ENCODE data around the gene TNNI3. TPM values are rescaled to one million over a fixed set of nuclear protein-coding genes. Genes with fewer than 3 reads are reported as not detected.
"Not testable (repeated sequence)": the region's sequence is repeated elsewhere in the genome, so short reads cannot be mapped to it uniquely, and the experiment has no call there.

Gene TNNI3
- 2.1 and 4.3 TPM in 2 replicates for total RNA-seq (ENCODE audit: low replicate concordance)
- long read RNA-seq: 0 reads

- no peaks in the 10 kb centered on the region for H3K36me3 Mint-ChIP-seq
- H3K4me1 Mint-ChIP-seq (ENCODE audit: unreplicated experiment): peaks cover 5% of the 10 kb centered on the region
- no peaks in the 10 kb centered on the region for H3K9me3 Mint-ChIP-seq
- peaks cover 44% of the 10 kb centered on the region for H3K27me3 Mint-ChIP-seq
- no peak for DNase-seq (ENCODE audit: extremely low spot score, unreplicated experiment)
- TF ChIP-seq, protein P1, sequence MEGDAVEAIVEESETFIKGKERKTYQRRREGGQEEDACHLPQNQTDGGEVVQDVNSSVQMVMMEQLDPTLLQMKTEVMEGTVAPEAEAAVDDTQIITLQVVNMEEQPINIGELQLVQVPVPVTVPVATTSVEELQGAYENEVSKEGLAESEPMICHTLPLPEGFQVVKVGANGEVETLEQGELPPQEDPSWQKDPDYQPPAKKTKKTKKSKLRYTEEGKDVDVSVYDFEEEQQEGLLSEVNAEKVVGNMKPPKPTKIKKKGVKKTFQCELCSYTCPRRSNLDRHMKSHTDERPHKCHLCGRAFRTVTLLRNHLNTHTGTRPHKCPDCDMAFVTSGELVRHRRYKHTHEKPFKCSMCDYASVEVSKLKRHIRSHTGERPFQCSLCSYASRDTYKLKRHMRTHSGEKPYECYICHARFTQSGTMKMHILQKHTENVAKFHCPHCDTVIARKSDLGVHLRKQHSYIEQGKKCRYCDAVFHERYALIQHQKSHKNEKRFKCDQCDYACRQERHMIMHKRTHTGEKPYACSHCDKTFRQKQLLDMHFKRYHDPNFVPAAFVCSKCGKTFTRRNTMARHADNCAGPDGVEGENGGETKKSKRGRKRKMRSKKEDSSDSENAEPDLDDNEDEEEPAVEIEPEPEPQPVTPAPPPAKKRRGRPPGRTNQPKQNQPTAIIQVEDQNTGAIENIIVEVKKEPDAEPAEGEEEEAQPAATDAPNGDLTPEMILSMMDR (conservative IDR thresholded peaks at IDR 0.05): no peak
- H3K4me3 Mint-ChIP-seq: peak within 1 kb of the TSS; percentile 82
- H3K27ac Mint-ChIP-seq: no peak within 1 kb of the TSS
These were observed at the start of gene TNNI3 for GRCh38 chr19:55157064-55157908. Gene TNNI3, minus strand, starts transcription at chr19:55157732. Its CDS starts 143 bp downstream, at chr19:55157589.

DNA sequence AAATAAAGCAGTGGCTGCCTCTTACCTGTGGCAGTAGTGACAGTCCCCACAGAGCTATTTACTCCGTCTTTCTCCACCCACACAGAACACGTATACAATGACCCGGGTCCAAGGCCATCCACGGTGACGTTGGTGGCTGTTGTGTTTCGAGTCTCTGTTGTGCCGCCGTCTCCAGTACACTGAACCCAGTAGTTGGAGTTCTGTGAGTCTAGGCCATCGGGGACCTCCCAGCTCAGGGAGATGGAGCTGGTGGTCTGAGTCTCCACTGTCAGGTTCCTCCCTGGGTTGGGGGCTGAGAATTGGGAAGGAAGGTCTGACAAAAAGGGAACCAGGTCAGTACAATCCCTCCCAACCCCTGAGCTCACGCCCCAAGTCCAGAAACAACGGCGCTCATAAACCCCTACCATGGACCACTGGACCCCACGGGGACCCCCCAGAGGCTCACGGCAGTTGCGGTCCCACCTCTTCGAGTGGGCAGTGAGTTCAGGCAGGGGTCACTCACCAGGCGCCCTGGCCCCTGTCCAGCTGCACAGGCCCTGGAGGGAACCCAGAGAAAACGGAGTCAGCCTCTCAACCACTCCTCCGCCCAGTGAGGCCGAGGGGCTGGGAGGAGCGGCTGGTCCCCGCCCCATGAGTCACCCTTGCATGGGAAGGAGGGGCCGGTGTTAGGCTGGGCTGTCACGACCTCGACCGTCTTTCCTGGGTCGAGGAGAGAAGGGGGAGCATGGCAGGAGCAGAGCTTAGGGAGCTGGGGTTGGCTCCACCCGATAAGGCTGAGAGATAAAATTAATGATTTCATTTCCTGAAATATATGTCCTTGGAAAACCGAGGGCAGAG, 49.4 kb upstream of the TNNI3 start:
- Mint-ChIP-seq H3K4me1 (ENCODE audit: unreplicated experiment) (peaks cover 13% of the 10 kb centered on the region), H3K27me3 (peaks cover 18% of the 10 kb centered on the region), H3K4me3 (peak overlapping the region; percentile 83), H3K9me3 (no peaks in the 10 kb centered on the region), H3K27ac (peak overlapping the region; percentile 94), H3K36me3 (no peaks in the 10 kb centered on the region)
- no peak for DNase-seq (ENCODE audit: extremely low spot score, unreplicated experiment)
- TF ChIP-seq, protein P1 (conservative IDR thresholded peaks at IDR 0.05): no peak

DNA sequence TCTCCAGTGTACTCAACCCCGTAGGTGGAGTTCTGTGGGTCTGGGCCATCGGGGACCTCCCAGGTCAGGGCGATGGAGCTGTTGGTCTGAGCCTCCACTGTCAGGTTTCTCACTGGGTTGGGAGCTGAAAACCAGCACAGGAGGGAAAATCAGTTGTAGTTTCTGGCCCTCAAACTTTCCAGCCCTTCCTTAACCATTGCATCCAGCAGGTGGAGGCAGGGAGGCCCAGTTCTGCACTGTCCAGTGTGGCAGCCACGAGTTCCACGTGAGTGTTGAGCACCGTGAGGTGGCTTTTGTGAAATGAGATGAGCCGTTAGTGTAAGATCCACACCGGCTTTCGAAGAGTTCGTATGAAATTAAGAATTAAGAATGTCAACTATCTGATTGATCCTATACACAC, 44.7 kb upstream of the TNNI3 start:
- peaks cover 30% of the 10 kb centered on the region for H3K27me3 Mint-ChIP-seq
- not testable (repeated sequence) for H3K4me3 Mint-ChIP-seq; H3K36me3 Mint-ChIP-seq; H3K27ac Mint-ChIP-seq; H3K4me1 Mint-ChIP-seq (ENCODE audit: unreplicated experiment); H3K9me3 Mint-ChIP-seq; DNase-seq (ENCODE audit: extremely low spot score, unreplicated experiment)
- TF ChIP-seq, protein P1 (conservative IDR thresholded peaks at IDR 0.05): peak; percentile 35

GRCh38 chr19:55199620-55200204, 42.2 kb upstream of the TNNI3 start:
- Mint-ChIP-seq H3K36me3 (no peaks in the 10 kb centered on the region), H3K4me1 (ENCODE audit: unreplicated experiment) (no peaks in the 10 kb centered on the region), H3K27ac (no peak overlapping the region), H3K9me3 (no peaks in the 10 kb centered on the region), H3K4me3 (no peak overlapping the region), H3K27me3 (peaks cover 28% of the 10 kb centered on the region)
- TF ChIP-seq, protein P1 (conservative IDR thresholded peaks at IDR 0.05): no peak
- DNase-seq (ENCODE audit: extremely low spot score, unreplicated experiment): no peak

GRCh38 chr19:55198651-55199050, 41.1 kb upstream of the TNNI3 start:
- no peak for DNase-seq (ENCODE audit: extremely low spot score, unreplicated experiment)
- H3K27me3 Mint-ChIP-seq: peaks cover 25% of the 10 kb centered on the region
- TF ChIP-seq, protein P1 (conservative IDR thresholded peaks at IDR 0.05): no peak
- no peaks in the 10 kb centered on the region for H3K36me3 Mint-ChIP-seq
- no peak overlapping the region for H3K4me3 Mint-ChIP-seq
- H3K9me3 Mint-ChIP-seq: no peaks in the 10 kb centered on the region
- no peaks in the 10 kb centered on the region for H3K4me1 Mint-ChIP-seq (ENCODE audit: unreplicated experiment)
- no peak overlapping the region for H3K27ac Mint-ChIP-seq

Data from type B pancreatic cell (in vitro differentiated cells).